SK-N-SH treated with all-trans-retinoic acid at 6 μM for 48 hours (cell line): Measurements from ENCODE around the gene RABGAP1L.

Experiments
- ATAC-seq: fragments of 200-7000 bp; cut with Tn5 transposase; 3 replicates; pipeline ENCODE4 v1.9.1; 2020; ENCODE audit warnings: mild to moderate bottlenecking, moderate library complexity
- ARNTL ChIP-seq: fragments of 450-650 bp; formaldehyde crosslinking; IDR thresholded peaks from 2 replicates; pipeline ENCODE4 v1.5.0; 2020; ENCODE audit warnings: low read depth, mild to moderate bottlenecking, moderate library complexity, borderline replicate concordance
- BACH2 ChIP-seq: fragments of 250-450 bp; sonication (Bioruptor Pico); IDR thresholded peaks from 2 replicates; pipeline ENCODE4 v1.9.0; 2021; ENCODE audit warnings: mild to moderate bottlenecking, borderline replicate concordance
- CSDC2 ChIP-seq: fragments of 250-450 bp; sonication (Bioruptor Pico); IDR thresholded peaks from 2 replicates; pipeline ENCODE4 v1.5.0; 2020; ENCODE audit warnings: mild to moderate bottlenecking, moderate library complexity
- CSRNP3 ChIP-seq: fragments of 250-450 bp; sonication (Bioruptor Pico); IDR thresholded peaks from 2 replicates; pipeline ENCODE4 v1.5.1; 2021; ENCODE audit warnings: mild to moderate bottlenecking, moderate library complexity
- ESRRG ChIP-seq: fragments of 250-450 bp; sonication (Bioruptor Pico); IDR thresholded peaks from 2 replicates; pipeline ENCODE4 v1.6.1; 2021; ENCODE audit warnings: mild to moderate bottlenecking
- GLIS3 ChIP-seq: fragments of 250-450 bp; sonication (Bioruptor Pico); IDR thresholded peaks from 2 replicates; pipeline ENCODE4 v1.5.0; 2020; ENCODE audit warnings: mild to moderate bottlenecking, moderate library complexity
- ISL1 ChIP-seq: fragments of 250-450 bp; sonication (Bioruptor Pico); IDR thresholded peaks from 2 replicates; pipeline ENCODE4 v2.1.2; 2022; ENCODE audit warnings: mild to moderate bottlenecking, moderate library complexity
- POU6F1 ChIP-seq: fragments of 250-450 bp; sonication (Bioruptor Pico); IDR thresholded peaks from 2 replicates; pipeline ENCODE4 v1.8.0; 2021; ENCODE audit warnings: low read depth, mild to moderate bottlenecking, moderate library complexity, borderline replicate concordance
- RARB ChIP-seq: fragments of 250-450 bp; sonication (Bioruptor Pico); IDR thresholded peaks from 2 replicates; pipeline ENCODE4 v1.8.0; 2021; ENCODE audit warnings: mild to moderate bottlenecking, moderate library complexity
- SNAI2 ChIP-seq: fragments of 250-450 bp; sonication (Bioruptor Pico); IDR thresholded peaks from 2 replicates; pipeline ENCODE4 v1.5.0; 2020; ENCODE audit warnings: mild to moderate bottlenecking, moderate library complexity
- TCF4 ChIP-seq: fragments of 250-450 bp; sonication (Bioruptor Pico); IDR thresholded peaks from 2 replicates; pipeline ENCODE4 v1.8.0; 2021; ENCODE audit warnings: mild to moderate bottlenecking, moderate library complexity, borderline replicate concordance
- TOX ChIP-seq: fragments of 250-450 bp; sonication (Bioruptor Pico); IDR thresholded peaks from 2 replicates; pipeline ENCODE4 v1.8.0; 2021; ENCODE audit warnings: mild to moderate bottlenecking, moderate library complexity, borderline replicate concordance
- ZC3H10 ChIP-seq: fragments of 250-450 bp; sonication (Bioruptor Pico); IDR thresholded peaks from 2 replicates; pipeline ENCODE4 v1.5.1; 2021; ENCODE audit warnings: mild to moderate bottlenecking, moderate library complexity
- ZFP3 ChIP-seq: fragments of 250-450 bp; sonication (Bioruptor Pico); IDR thresholded peaks from 2 replicates; pipeline ENCODE4 v1.5.0; 2020; ENCODE audit warnings: mild to moderate bottlenecking, moderate library complexity
- ZFP30 ChIP-seq: fragments of 450-650 bp; formaldehyde crosslinking; IDR thresholded peaks from 2 replicates; pipeline ENCODE4 v1.5.0; 2022; ENCODE audit warnings: mild to moderate bottlenecking, moderate library complexity
- ZNF565 ChIP-seq: fragments of 450-650 bp; formaldehyde crosslinking; conservative IDR thresholded peaks from 2 replicates; pipeline ENCODE4 v1.5.0; 2020; ENCODE audit warnings: low read depth, mild to moderate bottlenecking, moderate library complexity
- ZNF8 ChIP-seq: fragments of 450-650 bp; formaldehyde crosslinking; IDR thresholded peaks from 2 replicates; pipeline ENCODE4 v1.5.0; 2020; ENCODE audit warnings: mild to moderate bottlenecking, moderate library complexity
- TF ChIP-seq, protein P1 (sequence below): fragments of 250-450 bp; sonication (Bioruptor Pico); IDR thresholded peaks from 2 replicates; pipeline ENCODE4 v1.5.0; 2020; ENCODE audit warnings: mild to moderate bottlenecking, moderate library complexity
- TF ChIP-seq, protein P2 (sequence below): fragments of 250-450 bp; sonication (Bioruptor Pico); IDR thresholded peaks from 2 replicates; pipeline ENCODE4 v1.8.0; 2020; ENCODE audit warnings: mild to moderate bottlenecking, moderate library complexity, borderline replicate concordance

RABGAP1L gene

GRCh38 chr1:174740249-174740968, 581.1 kb downstream of the RABGAP1L start:
- TF ChIP-seq ARNTL (no peak), ZFP3 (no peak), RARB (no peak), BACH2 (CRISPR knock-in tag) (no peak), SNAI2 (CRISPR knock-in tag) (no peak), ZNF565 (CRISPR knock-in tag) (no peak)
- TF ChIP-seq, protein P1, sequence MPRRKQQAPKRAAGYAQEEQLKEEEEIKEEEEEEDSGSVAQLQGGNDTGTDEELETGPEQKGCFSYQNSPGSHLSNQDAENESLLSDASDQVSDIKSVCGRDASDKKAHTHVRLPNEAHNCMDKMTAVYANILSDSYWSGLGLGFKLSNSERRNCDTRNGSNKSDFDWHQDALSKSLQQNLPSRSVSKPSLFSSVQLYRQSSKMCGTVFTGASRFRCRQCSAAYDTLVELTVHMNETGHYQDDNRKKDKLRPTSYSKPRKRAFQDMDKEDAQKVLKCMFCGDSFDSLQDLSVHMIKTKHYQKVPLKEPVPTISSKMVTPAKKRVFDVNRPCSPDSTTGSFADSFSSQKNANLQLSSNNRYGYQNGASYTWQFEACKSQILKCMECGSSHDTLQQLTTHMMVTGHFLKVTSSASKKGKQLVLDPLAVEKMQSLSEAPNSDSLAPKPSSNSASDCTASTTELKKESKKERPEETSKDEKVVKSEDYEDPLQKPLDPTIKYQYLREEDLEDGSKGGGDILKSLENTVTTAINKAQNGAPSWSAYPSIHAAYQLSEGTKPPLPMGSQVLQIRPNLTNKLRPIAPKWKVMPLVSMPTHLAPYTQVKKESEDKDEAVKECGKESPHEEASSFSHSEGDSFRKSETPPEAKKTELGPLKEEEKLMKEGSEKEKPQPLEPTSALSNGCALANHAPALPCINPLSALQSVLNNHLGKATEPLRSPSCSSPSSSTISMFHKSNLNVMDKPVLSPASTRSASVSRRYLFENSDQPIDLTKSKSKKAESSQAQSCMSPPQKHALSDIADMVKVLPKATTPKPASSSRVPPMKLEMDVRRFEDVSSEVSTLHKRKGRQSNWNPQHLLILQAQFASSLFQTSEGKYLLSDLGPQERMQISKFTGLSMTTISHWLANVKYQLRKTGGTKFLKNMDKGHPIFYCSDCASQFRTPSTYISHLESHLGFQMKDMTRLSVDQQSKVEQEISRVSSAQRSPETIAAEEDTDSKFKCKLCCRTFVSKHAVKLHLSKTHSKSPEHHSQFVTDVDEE (CRISPR knock-in tag): no peak
- ATAC-seq: no peak

DNA sequence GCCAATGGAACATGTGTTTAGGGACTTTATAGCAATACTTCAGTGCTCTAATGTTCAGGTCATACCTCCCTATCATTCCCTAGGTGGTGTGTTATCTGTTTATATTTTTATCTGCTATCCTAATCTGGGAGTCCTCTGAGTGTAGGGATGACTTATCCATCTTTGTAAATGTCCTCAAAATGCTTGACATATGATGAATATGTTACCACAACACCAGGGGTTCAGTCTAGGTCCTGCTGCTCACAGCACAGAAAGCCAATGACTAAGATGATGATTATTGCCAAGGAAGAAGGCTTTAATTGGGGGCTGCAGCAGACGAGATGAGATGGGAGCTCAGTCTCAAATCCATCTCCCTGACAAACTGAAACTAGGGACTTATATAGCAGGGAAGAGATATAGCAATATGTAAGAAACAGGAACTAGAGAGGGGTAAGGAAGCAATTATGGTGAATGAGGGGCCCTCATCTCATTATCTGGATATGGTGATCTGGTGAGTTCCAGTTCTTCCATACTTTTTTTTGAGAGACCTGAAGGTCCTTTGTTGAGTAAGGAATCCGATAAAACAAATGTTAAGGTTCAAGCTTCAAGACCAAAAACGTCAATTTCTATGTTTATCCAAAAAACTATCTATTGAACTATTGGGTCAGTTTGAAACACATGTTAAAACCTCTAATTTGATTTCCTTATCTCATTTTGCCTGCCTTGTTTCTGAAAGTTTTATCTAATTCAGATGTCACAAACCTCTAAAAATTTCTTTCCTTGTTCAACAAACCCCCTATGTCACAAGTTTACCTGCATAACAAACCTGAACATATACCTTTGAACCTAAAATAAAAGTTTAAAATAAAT, 583.7 kb downstream of the RABGAP1L start:
- ATAC-seq: no peak
- TF ChIP-seq ISL1 (CRISPR knock-in tag): no peak
- TF ChIP-seq TCF4 (CRISPR knock-in tag): peak; percentile 60; the same call in 1 of the 2 replicates

GRCh38 chr1:174743654-174744561, 584.6 kb downstream of the RABGAP1L start:
- no peak for TF ChIP-seq ZFP3
- no peak for TF ChIP-seq CSDC2 (CRISPR knock-in tag)
- no peak for TF ChIP-seq ZFP30
- no peak for TF ChIP-seq TCF4 (CRISPR knock-in tag)
- TF ChIP-seq ARNTL: no peak
- no peak for TF ChIP-seq GLIS3 (CRISPR knock-in tag)
- TF ChIP-seq, protein P2, sequence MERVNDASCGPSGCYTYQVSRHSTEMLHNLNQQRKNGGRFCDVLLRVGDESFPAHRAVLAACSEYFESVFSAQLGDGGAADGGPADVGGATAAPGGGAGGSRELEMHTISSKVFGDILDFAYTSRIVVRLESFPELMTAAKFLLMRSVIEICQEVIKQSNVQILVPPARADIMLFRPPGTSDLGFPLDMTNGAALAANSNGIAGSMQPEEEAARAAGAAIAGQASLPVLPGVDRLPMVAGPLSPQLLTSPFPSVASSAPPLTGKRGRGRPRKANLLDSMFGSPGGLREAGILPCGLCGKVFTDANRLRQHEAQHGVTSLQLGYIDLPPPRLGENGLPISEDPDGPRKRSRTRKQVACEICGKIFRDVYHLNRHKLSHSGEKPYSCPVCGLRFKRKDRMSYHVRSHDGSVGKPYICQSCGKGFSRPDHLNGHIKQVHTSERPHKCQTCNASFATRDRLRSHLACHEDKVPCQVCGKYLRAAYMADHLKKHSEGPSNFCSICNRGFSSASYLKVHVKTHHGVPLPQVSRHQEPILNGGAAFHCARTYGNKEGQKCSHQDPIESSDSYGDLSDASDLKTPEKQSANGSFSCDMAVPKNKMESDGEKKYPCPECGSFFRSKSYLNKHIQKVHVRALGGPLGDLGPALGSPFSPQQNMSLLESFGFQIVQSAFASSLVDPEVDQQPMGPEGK (CRISPR knock-in tag): no peak
- no peak for TF ChIP-seq ESRRG (CRISPR knock-in tag)
- TF ChIP-seq TOX (CRISPR knock-in tag): no peak
- no peak for TF ChIP-seq BACH2 (CRISPR knock-in tag)
- no peak for TF ChIP-seq CSRNP3 (CRISPR knock-in tag)
- TF ChIP-seq POU6F1 (CRISPR knock-in tag): no peak
- no peak for TF ChIP-seq ZNF8 (CRISPR knock-in tag)
- no peak for TF ChIP-seq ZC3H10 (CRISPR knock-in tag)
- peak; percentile 79 for ATAC-seq
